GM19025 (cell line): ENCODE results near the gene AIFM1.
A peak's percentile ranks its signal among the peaks of the same experiment; 100 is the strongest.

Experiments used
- ATAC-seq: cut with Tn5 transposase; IDR thresholded peaks from one replicate; pipeline ENCODE4 v1.9.1; 2021; ENCODE audit warnings: mild to moderate bottlenecking, low read depth, moderate library complexity; ENCODE audit not compliant: unreplicated experiment

The AIFM1 gene

GRCh38 chrX:130165703-130166502 is at the start of gene AIFM1:
Gene AIFM1 (minus strand): TSS chrX:130165841. CDS start chrX:130165656, 185 bp downstream.
- peak; percentile 89 for ATAC-seq

GRCh38 chrX:130213376-130213775 is 47.7 kb upstream of the AIFM1 start:
- ATAC-seq: no peak

GRCh38 chrX:130212371-130212770 is 46.7 kb upstream of the AIFM1 start:
- no peak for ATAC-seq

- ATAC-seq: no peak
Observed at GRCh38 chrX:130211415-130212186, 46.0 kb upstream of the AIFM1 start.

GRCh38 chrX:130204647-130205046 is 39.0 kb upstream of the AIFM1 start:
- ATAC-seq: no peak

GRCh38 chrX:130197464-130197863 is 31.8 kb upstream of the AIFM1 start:
- ATAC-seq: no peak

GRCh38 chrX:130196466-130196865 is 30.8 kb upstream of the AIFM1 start:
- no peak for ATAC-seq

- no peak for ATAC-seq
Observed at GRCh38 chrX:130190801-130191200, 25.2 kb upstream of the AIFM1 start.

GRCh38 chrX:130186651-130187050 is 21.0 kb upstream of the AIFM1 start:
- no peak for ATAC-seq

GRCh38 chrX:130184857-130185256 is 19.2 kb upstream of the AIFM1 start:
- no peak for ATAC-seq

GRCh38 chrX:130184168-130184567 is 18.5 kb upstream of the AIFM1 start:
- ATAC-seq: no peak

GRCh38 chrX:130179579-130180215 is 14.1 kb upstream of the AIFM1 start:
- no peak for ATAC-seq

- no peak for ATAC-seq
Observed at GRCh38 chrX:130179170-130179569, 13.5 kb upstream of the AIFM1 start.

GRCh38 chrX:130176942-130177341 is 11.3 kb upstream of the AIFM1 start:
- ATAC-seq: no peak

- ATAC-seq: peak; percentile 82
Observed at GRCh38 chrX:130176354-130176776, 10.7 kb upstream of the AIFM1 start.

GRCh38 chrX:130174937-130175336 is 9.3 kb upstream of the AIFM1 start:
- no peak for ATAC-seq

GRCh38 chrX:130174045-130174704 is 8.5 kb upstream of the AIFM1 start:
- ATAC-seq: no peak

- no peak for ATAC-seq
Observed at GRCh38 chrX:130173190-130173895, 7.7 kb upstream of the AIFM1 start.

GRCh38 chrX:130172127-130172845 is 6.6 kb upstream of the AIFM1 start:
- no peak for ATAC-seq
